Esophagus muscularis mucosa (tissue), 3 donors: ENCODE results near the gene ZNF500.

Source experiments
- CTCF ChIP-seq, 3 experiments: fragments of 200-600 bp in 2 of 3; fragments of 450-650 bp in 1 of 3; sonication (generic) in 2 of 3; IDR thresholded peaks; one replicate each; pipeline ENCODE4 v1.5.1; 2017 to 2019; ENCODE audit warnings: antibody characterized with exemption in 3 of 3, mild to moderate bottlenecking in 2 of 3, moderate library complexity in 1 of 3
- POLR2A ChIP-seq: fragments of 450-650 bp; IDR thresholded peaks from one replicate; pipeline ENCODE4 v1.6.1; 2017; ENCODE audit warnings: antibody characterized with exemption, moderate library complexity, mild to moderate bottlenecking, low read depth
- POLR2AphosphoS5 ChIP-seq, 2 donors: sonication (generic); formaldehyde crosslinking; IDR thresholded peaks; one replicate each; pipeline ENCODE4 v1.6.1; 2017; ENCODE audit warnings: antibody characterized with exemption in 2 of 2

GRCh38 chr16:4760221-4760910 is 6.6 kb downstream of the ZNF500 start:
- TF ChIP-seq CTCF (IDR thresholded peaks at IDR 0.05) (no peak), POLR2AphosphoS5 (IDR thresholded peaks at IDR 0.05) (no peak), POLR2A (no peak)
